ENCODE results near the gene GPS1. TPM values are rescaled to one million over a fixed set of nuclear protein-coding genes. Genes with fewer than 3 reads are reported as not detected.

GPS1 gene
- total RNA-seq, 3 donors from 2014 or later (not counting 1 experiment from before 2014, with no cell fraction given): 78.9 to 87.6 (median 85.3) TPM

DNA sequence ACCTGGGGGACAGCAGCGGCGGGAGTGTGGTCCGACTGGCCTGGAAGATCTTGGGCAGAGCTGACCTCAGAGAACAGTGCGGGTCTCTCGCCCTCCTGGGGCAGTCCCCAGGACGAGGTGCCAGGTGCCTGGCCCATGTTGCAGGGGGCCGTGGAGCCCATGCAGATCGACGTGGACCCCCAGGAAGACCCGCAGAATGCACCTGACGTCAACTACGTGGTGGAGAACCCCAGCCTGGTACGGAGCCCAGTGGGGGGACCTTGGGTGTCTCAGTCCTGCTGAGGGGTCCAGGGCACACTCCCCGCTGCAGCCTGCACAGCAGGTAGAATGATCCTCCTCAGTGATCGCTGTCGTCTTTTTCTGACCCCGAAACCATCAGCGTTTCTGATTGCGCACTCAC, 1.4 kb downstream of the GPS1 start:
- peaks cover 34% of the 10 kb centered on the region for H3K36me3 ChIP-seq (ENCODE audit: control insufficient read depth, insufficient read depth, low read length)
- no peak overlapping the region for H3K4me3 ChIP-seq (ENCODE audit: low read length)

DNA sequence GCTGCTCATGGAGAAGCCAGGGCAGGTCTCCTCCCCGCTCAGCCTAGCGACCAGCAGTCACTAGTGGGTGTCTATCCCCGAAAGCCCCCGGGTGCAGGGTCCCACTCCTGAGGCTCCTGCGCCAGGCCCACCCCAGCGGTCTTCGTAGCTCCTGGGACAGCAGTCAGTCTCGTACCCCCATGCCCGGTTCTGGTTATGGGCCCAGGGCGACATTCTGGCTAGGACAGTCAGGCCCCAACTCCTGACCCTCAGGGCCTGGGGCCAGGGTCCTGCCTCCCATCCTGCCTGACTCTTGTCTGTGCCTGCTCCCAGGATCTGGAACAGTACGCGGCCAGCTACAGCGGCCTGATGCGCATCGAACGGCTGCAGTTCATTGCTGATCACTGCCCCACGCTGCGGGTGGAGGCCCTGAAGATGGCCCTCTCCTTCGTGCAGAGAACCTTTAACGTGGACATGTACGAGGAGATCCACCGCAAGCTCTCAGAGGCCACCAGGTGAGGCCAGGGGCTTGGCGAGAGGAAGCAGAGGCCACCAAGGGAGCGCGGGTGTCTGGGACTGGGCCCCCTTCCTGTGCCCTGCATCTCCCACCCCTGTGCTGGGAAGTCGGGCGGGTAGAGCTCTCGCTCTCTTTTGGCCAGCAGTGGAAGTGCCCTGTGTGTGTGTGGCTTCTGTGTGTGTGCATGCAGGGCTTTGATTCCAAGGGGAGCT, 2.0 kb downstream of the GPS1 start:
- TF ChIP-seq, protein P1, sequence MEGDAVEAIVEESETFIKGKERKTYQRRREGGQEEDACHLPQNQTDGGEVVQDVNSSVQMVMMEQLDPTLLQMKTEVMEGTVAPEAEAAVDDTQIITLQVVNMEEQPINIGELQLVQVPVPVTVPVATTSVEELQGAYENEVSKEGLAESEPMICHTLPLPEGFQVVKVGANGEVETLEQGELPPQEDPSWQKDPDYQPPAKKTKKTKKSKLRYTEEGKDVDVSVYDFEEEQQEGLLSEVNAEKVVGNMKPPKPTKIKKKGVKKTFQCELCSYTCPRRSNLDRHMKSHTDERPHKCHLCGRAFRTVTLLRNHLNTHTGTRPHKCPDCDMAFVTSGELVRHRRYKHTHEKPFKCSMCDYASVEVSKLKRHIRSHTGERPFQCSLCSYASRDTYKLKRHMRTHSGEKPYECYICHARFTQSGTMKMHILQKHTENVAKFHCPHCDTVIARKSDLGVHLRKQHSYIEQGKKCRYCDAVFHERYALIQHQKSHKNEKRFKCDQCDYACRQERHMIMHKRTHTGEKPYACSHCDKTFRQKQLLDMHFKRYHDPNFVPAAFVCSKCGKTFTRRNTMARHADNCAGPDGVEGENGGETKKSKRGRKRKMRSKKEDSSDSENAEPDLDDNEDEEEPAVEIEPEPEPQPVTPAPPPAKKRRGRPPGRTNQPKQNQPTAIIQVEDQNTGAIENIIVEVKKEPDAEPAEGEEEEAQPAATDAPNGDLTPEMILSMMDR (IDR thresholded peaks at IDR 0.05): no peak
- peak overlapping the region; percentile 69 for H3K4me3 Mint-ChIP-seq
- intact Hi-C loops (cut with micrococcal nuclease): no loop called here

More for the DNA sequence above, 1.4 kb downstream of the GPS1 start:
- Histone ChIP-seq H3K27me3 (ENCODE audit: control insufficient read depth, insufficient read depth, low read length) (no peaks in the 10 kb centered on the region), H3K4me1 (ENCODE audit: control insufficient read depth, insufficient read depth, low read length) (peaks cover 30% of the 10 kb centered on the region), H3K9me3 (ENCODE audit: control insufficient read depth, insufficient read depth, low read length) (no peaks in the 10 kb centered on the region), H3K27ac (ENCODE audit: low read length) (no peak overlapping the region)
- Mint-ChIP-seq H3K27me3 (ENCODE audit: low read depth in 2 of 2) (no peaks in the 10 kb centered on the region), H3K27ac (no peak overlapping the region), H3K9me3 (no peaks in the 10 kb centered on the region), H3K4me1 (peaks cover 0 to 16% of the 10 kb centered on the region in 2 donors), H3K36me3 (no peaks in the 10 kb centered on the region), H3K4me3 (peak overlapping the region; percentile 69)
- TF ChIP-seq, protein P1 (IDR thresholded peaks at IDR 0.05): no peak
- ATAC-seq (no peak), DNase-seq (no peak)
- intact Hi-C loops (cut with micrococcal nuclease): no loop called here
- 92% methylated on average over 19 of the region's 19 CpGs for WGBS (ENCODE audit: insufficient coverage)

DNA sequence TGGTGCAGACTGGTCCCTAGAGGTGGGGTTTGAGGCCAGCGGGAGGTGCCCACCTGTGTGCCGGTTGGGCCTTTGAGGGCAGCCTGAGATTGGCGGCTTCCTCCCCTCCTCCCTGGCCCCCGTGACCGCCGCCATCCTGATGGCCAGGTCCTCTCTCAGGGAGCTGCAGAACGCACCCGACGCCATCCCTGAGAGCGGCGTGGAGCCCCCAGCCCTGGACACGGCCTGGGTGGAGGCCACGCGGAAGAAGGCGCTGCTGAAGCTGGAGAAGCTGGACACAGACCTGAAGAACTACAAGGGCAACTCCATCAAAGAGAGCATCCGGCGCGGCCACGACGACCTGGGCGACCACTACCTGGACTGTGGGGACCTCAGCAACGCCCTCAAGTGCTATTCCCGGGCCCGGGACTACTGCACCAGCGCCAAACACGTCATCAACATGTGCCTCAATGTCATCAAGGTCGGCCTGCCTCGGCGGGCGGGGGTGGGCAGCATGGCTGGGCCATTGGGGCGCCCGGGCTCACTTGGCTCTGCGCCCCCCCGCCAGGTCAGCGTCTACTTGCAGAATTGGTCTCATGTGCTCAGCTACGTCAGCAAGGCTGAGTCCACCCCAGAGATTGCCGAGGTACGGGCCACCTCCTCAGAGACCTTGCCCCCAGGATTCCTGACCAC, 2.8 kb downstream of the GPS1 start:
- Histone ChIP-seq H3K27ac (ENCODE audit: low read length) (no peak overlapping the region), H3K4me1 (ENCODE audit: control insufficient read depth, insufficient read depth, low read length) (peaks cover 30% of the 10 kb centered on the region), H3K36me3 (ENCODE audit: control insufficient read depth, insufficient read depth, low read length) (peaks cover 39% of the 10 kb centered on the region), H3K4me3 (ENCODE audit: low read length) (no peak overlapping the region), H3K27me3 (ENCODE audit: control insufficient read depth, insufficient read depth, low read length) (no peaks in the 10 kb centered on the region), H3K9me3 (ENCODE audit: control insufficient read depth, insufficient read depth, low read length) (no peaks in the 10 kb centered on the region)
- H3K36me3 Mint-ChIP-seq: no peaks in the 10 kb centered on the region
- TF ChIP-seq, protein P1 (IDR thresholded peaks at IDR 0.05): no peak
- WGBS (ENCODE audit: insufficient coverage): 95% methylated on average over 38 of the region's 38 CpGs
- H3K4me3 Mint-ChIP-seq: no peak overlapping the region
- no peaks in the 10 kb centered on the region for H3K9me3 Mint-ChIP-seq
- ATAC-seq (no peak), DNase-seq (no peak)
- intact Hi-C loops (cut with micrococcal nuclease): no loop called here
- no peak overlapping the region for H3K27ac Mint-ChIP-seq
- H3K4me1 Mint-ChIP-seq: peaks cover 0 to 16% of the 10 kb centered on the region in 2 donors
- no peaks in the 10 kb centered on the region for H3K27me3 Mint-ChIP-seq (ENCODE audit: low read depth in 2 of 2)

More for the DNA sequence above, 2.0 kb downstream of the GPS1 start:
- no peak for ATAC-seq
- H3K27me3 ChIP-seq (ENCODE audit: control insufficient read depth, insufficient read depth, low read length): no peaks in the 10 kb centered on the region
- H3K9me3 Mint-ChIP-seq: no peaks in the 10 kb centered on the region
- no peaks in the 10 kb centered on the region for H3K9me3 ChIP-seq (ENCODE audit: control insufficient read depth, insufficient read depth, low read length)
- H3K36me3 Mint-ChIP-seq: no peaks in the 10 kb centered on the region
- no peak overlapping the region for H3K4me3 ChIP-seq (ENCODE audit: low read length)
- H3K4me1 ChIP-seq (ENCODE audit: control insufficient read depth, insufficient read depth, low read length): peaks cover 30% of the 10 kb centered on the region
- no peaks in the 10 kb centered on the region for H3K27me3 Mint-ChIP-seq (ENCODE audit: low read depth in 2 of 2)
- H3K36me3 ChIP-seq (ENCODE audit: control insufficient read depth, insufficient read depth, low read length): peaks cover 35% of the 10 kb centered on the region
- peaks cover 0 to 16% of the 10 kb centered on the region in 2 donors for H3K4me1 Mint-ChIP-seq
- WGBS (ENCODE audit: insufficient coverage): 98% methylated on average over 28 of the region's 28 CpGs
- no peak overlapping the region for H3K27ac Mint-ChIP-seq
- H3K27ac ChIP-seq (ENCODE audit: low read length): no peak overlapping the region
- no peak for DNase-seq
